Loucy (cell line): ENCODE data around the gene PRDM2.

Experiments
- H2AFZ ChIP-seq: fragments of 200-600 bp; sonication (generic); 2 replicates; pipeline ENCODE4 v1.6.0; 2016; ENCODE audit warnings: antibody characterized with exemption, mild to moderate bottlenecking, low read length, moderate library complexity
- H3F3A ChIP-seq: fragments of 200-600 bp; 2 replicates; pipeline ENCODE4 v1.6.0; 2016; ENCODE audit warnings: antibody characterized with exemption, low read depth, mild to moderate bottlenecking
- H3K27me3 ChIP-seq: fragments of 200-600 bp; sonication (generic); 2 replicates; pipeline ENCODE4 v1.6.1; 2014; ENCODE audit warnings: low read length, mild to moderate bottlenecking; ENCODE audit not compliant: insufficient read depth, poor library complexity, severe bottlenecking
- H3K36me3 ChIP-seq: fragments of 200-600 bp; sonication (generic); 2 replicates; pipeline ENCODE4 v1.6.1; 2016; ENCODE audit warnings: low read length; ENCODE audit not compliant: insufficient read depth
- H3K4me1 ChIP-seq: fragments of 200-600 bp; sonication (generic); 2 replicates; pipeline ENCODE4 v1.5.1; 2014; ENCODE audit warnings: low read length, mild to moderate bottlenecking; ENCODE audit not compliant: insufficient read depth, poor library complexity, severe bottlenecking
- H3K4me2 ChIP-seq: fragments of 200-600 bp; sonication (generic); 2 replicates; pipeline ENCODE4 v1.6.0; 2014; ENCODE audit warnings: antibody characterized with exemption, low read length, low read depth, mild to moderate bottlenecking; ENCODE audit not compliant: poor library complexity, severe bottlenecking
- H3K4me3 ChIP-seq: fragments of 200-600 bp; sonication (generic); 2 replicates; pipeline ENCODE4 v1.5.1; 2014; ENCODE audit warnings: low read length, mild to moderate bottlenecking, mixed read lengths; ENCODE audit not compliant: poor library complexity, severe bottlenecking
- H3K79me2 ChIP-seq: fragments of 200-600 bp; sonication (generic); 2 replicates; pipeline ENCODE4 v1.6.1; 2014; ENCODE audit warnings: low read length; ENCODE audit not compliant: insufficient read depth
- H3K9ac ChIP-seq: fragments of 200-600 bp; sonication (generic); 2 replicates; pipeline ENCODE4 v1.6.0; 2014; ENCODE audit warnings: mild to moderate bottlenecking, low read depth, low read length, moderate library complexity; ENCODE audit not compliant: poor library complexity, severe bottlenecking
- H3K9me2 ChIP-seq: fragments of 200-600 bp; sonication (generic); replicated peaks from 2 replicates; pipeline ENCODE4 v1.6.1; 2016; ENCODE audit warnings: low read depth, low read length, mixed read lengths
- H3K9me3 ChIP-seq: fragments of 200-600 bp; sonication (generic); 2 replicates; pipeline ENCODE4 v1.6.1; 2014; ENCODE audit warnings: mild to moderate bottlenecking, antibody characterized with exemption, low read length, low read depth; ENCODE audit not compliant: insufficient read depth
- H4K20me1 ChIP-seq: fragments of 200-600 bp; sonication (generic); 2 replicates; pipeline ENCODE4 v1.6.0; 2014; ENCODE audit warnings: antibody characterized with exemption, low read length, mild to moderate bottlenecking; ENCODE audit not compliant: insufficient read depth, poor library complexity, severe bottlenecking
- EZH2phosphoT487 ChIP-seq: fragments of 200-600 bp; IDR thresholded peaks from 2 replicates; pipeline ENCODE4 v1.6.1; 2018; ENCODE audit warnings: antibody characterized with exemption, mild to moderate bottlenecking, moderate library complexity, borderline replicate concordance
- TF ChIP-seq, protein P1 (sequence below): fragments of 200-600 bp; sonication (generic); conservative IDR thresholded peaks from 2 replicates; pipeline ENCODE4 v1.5.1; 2014; ENCODE audit warnings: mild to moderate bottlenecking, antibody characterized with exemption, low read length

PRDM2 gene

DNA sequence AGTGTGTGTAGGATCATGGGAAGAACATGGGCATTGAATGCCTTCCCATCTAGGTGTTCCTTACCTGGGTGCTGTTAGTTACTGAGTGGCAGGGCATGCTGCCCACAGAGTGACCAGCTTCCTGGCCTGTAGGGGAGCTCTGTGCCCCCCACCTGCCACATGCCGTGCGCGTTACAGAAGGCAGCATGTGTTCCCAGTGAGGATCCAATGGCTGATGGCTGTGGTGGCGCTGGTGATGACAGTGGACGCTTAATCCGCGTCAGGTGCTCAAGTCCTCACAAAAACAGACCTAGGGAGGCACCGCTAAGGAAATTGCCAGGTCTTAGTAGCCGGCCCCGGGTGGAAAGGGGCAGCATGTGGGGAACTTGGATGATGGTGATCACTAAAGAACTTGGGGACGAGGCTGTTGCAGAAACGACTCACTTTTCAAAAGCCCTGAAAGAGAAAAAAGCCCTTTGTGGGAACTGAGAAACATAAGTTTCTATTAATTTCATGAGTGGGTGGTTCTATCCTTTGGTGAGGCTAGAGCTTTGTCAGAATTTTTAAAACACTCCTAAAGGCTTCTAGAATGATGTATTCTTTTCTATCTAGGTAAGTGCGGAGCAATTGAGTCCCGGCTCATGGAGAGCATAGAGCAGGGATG is 93.2 kb downstream of the PRDM2 start:
- Histone ChIP-seq H3F3A (no peaks in the 10 kb centered on the region), H3K36me3 (peaks cover 68% of the 10 kb centered on the region; the same call in 1 of the 2 replicates), H3K9me3 (no peaks in the 10 kb centered on the region), H3K9ac (no peak overlapping the region), H3K4me3 (no peak overlapping the region), H3K4me2 (no peak overlapping the region), H3K9me2 (no peaks in the 10 kb centered on the region), H4K20me1 (peaks cover 37% of the 10 kb centered on the region), H2AFZ (no peak overlapping the region), H3K4me1 (peaks cover 11% of the 10 kb centered on the region), H3K27me3 (no peaks in the 10 kb centered on the region), H3K79me2 (peaks cover 54% of the 10 kb centered on the region; the same call in 1 of the 2 replicates)
- TF ChIP-seq, protein P1, sequence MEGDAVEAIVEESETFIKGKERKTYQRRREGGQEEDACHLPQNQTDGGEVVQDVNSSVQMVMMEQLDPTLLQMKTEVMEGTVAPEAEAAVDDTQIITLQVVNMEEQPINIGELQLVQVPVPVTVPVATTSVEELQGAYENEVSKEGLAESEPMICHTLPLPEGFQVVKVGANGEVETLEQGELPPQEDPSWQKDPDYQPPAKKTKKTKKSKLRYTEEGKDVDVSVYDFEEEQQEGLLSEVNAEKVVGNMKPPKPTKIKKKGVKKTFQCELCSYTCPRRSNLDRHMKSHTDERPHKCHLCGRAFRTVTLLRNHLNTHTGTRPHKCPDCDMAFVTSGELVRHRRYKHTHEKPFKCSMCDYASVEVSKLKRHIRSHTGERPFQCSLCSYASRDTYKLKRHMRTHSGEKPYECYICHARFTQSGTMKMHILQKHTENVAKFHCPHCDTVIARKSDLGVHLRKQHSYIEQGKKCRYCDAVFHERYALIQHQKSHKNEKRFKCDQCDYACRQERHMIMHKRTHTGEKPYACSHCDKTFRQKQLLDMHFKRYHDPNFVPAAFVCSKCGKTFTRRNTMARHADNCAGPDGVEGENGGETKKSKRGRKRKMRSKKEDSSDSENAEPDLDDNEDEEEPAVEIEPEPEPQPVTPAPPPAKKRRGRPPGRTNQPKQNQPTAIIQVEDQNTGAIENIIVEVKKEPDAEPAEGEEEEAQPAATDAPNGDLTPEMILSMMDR, result no peak
- TF ChIP-seq EZH2phosphoT487, result no peak

GRCh38 chr1:13794231-13795187 is 94.5 kb downstream of the PRDM2 start:
- peaks cover 24% of the 10 kb centered on the region for H4K20me1 ChIP-seq
- H3K4me2 ChIP-seq, result no peak overlapping the region
- no peaks in the 10 kb centered on the region for H3K9me2 ChIP-seq
- H3K4me1 ChIP-seq, result peaks cover 11% of the 10 kb centered on the region
- no peaks in the 10 kb centered on the region for H3K9me3 ChIP-seq
- H3K9ac ChIP-seq, result no peak overlapping the region
- no peaks in the 10 kb centered on the region for H3K27me3 ChIP-seq
- peaks cover 41% of the 10 kb centered on the region; the same call in 1 of the 2 replicates for H3K79me2 ChIP-seq
- no peak overlapping the region for H2AFZ ChIP-seq
- no peak overlapping the region for H3K4me3 ChIP-seq
- TF ChIP-seq, protein P1, result no peak
- TF ChIP-seq EZH2phosphoT487, result no peak
- peaks cover 55% of the 10 kb centered on the region; the same call in 1 of the 2 replicates for H3K36me3 ChIP-seq
- no peaks in the 10 kb centered on the region for H3F3A ChIP-seq

DNA sequence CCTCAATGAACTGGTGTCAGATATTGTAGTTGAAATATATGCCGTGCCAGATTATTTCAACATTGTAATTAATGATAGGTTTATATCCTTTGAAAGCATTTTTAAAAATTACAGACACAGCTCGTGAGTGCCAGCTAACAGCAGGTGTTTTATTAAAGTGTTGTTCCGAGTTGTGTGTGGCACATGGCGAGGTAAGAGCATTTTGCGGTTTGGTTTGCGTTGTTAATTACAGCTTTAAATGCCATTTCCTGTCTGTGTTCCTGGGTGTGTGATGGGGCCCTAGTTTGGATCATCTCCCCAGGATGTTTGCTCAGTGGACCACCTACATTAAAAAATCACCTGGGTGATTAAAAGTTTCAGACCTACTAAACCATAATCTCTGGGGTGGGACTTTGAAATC is 97.4 kb downstream of the PRDM2 start:
- peaks cover 11% of the 10 kb centered on the region for H4K20me1 ChIP-seq
- TF ChIP-seq EZH2phosphoT487, result no peak
- TF ChIP-seq, protein P1, result no peak
- no peaks in the 10 kb centered on the region for H3K9me2 ChIP-seq
- H3K79me2 ChIP-seq, result peaks cover 17% of the 10 kb centered on the region; the same call in 1 of the 2 replicates
- no peak overlapping the region for H3K4me3 ChIP-seq
- H3K36me3 ChIP-seq, result peaks cover 33% of the 10 kb centered on the region; the same call in 1 of the 2 replicates
- no peaks in the 10 kb centered on the region for H3K27me3 ChIP-seq
- H3F3A ChIP-seq, result no peaks in the 10 kb centered on the region
- H3K4me1 ChIP-seq, result peaks cover 11% of the 10 kb centered on the region
- H3K9ac ChIP-seq, result no peak overlapping the region
- no peak overlapping the region for H2AFZ ChIP-seq
- no peaks in the 10 kb centered on the region for H3K9me3 ChIP-seq
- peak overlapping the region; percentile 16 for H3K4me2 ChIP-seq
